GM12878 (cell line): ENCODE results near the gene LETMD1. TPM values are rescaled to one million over a fixed set of nuclear protein-coding genes. Genes with fewer than 3 reads are reported as not detected.

ENCODE experiments used
- BACH1 ChIP-seq: fragments of 450-650 bp; IDR thresholded peaks from 2 replicates; pipeline ENCODE4 v1.6.1; 2017; ENCODE audit warnings: mild to moderate bottlenecking, borderline replicate concordance
- BHLHE40 ChIP-seq, 2 experiments: fragments of 450-650 bp in 1 of 2; IDR thresholded peaks; 2 replicates each; pipeline ENCODE4 v1.6.1; 2011 to 2017; ENCODE audit warnings: low read depth in 2 of 2, borderline replicate concordance in 1 of 2, improper control_type of control experiment in 1 of 2, low read length in 1 of 2, mild to moderate bottlenecking in 1 of 2
- CHD4 ChIP-seq: fragments of 200-600 bp; sonication (generic); IDR thresholded peaks from 2 replicates; pipeline ENCODE4 v1.6.1; 2016; ENCODE audit warnings: mild to moderate bottlenecking
- DPF2 ChIP-seq: fragments of 450-650 bp; IDR thresholded peaks from 2 replicates; pipeline ENCODE4 v1.6.1; 2017; ENCODE audit warnings: mild to moderate bottlenecking
- EED ChIP-seq: sonication (generic); IDR thresholded peaks from 2 replicates; pipeline ENCODE4 v1.6.1; 2016; ENCODE audit warnings: antibody characterized with exemption, low read depth
- EGR1 ChIP-seq, 2 experiments: IDR thresholded peaks; 1 replicate in 1 of 2; 2 replicates in 1 of 2; pipeline ENCODE4 v1.6.1; 2011 to 2012; ENCODE audit warnings: low read depth in 2 of 2, low read length in 2 of 2, borderline replicate concordance in 1 of 2, mild to moderate bottlenecking in 1 of 2, moderate library complexity in 1 of 2
- GATAD2B ChIP-seq: fragments of 450-650 bp; conservative IDR thresholded peaks from 2 replicates; pipeline ENCODE4 v1.6.1; 2017; ENCODE audit warnings: low read depth, mild to moderate bottlenecking, moderate library complexity
- MXI1 ChIP-seq: fragments of 150-350 bp; IDR thresholded peaks from 2 replicates; pipeline ENCODE4 v1.6.1; 2011; ENCODE audit warnings: low read depth, mild to moderate bottlenecking, inconsistent platforms, low read length, improper control_type of control experiment
- MYC ChIP-seq: IDR thresholded peaks from 2 replicates; pipeline ENCODE4 v1.6.1; 2011; ENCODE audit warnings: mild to moderate bottlenecking, low read length, moderate library complexity, inconsistent platforms; ENCODE audit not compliant: insufficient read depth, insufficient replicate concordance, insufficient read length, severe bottlenecking
- NFYB ChIP-seq: IDR thresholded peaks from 2 replicates; pipeline ENCODE4 v1.6.1; 2011; ENCODE audit warnings: low read depth, mild to moderate bottlenecking, low read length, improper control_type of control experiment, moderate library complexity; ENCODE audit not compliant: insufficient read depth
- NR2C1 ChIP-seq: fragments of 450-650 bp; IDR thresholded peaks from 2 replicates; pipeline ENCODE4 v1.6.1; 2017; ENCODE audit warnings: antibody characterized with exemption, mild to moderate bottlenecking, moderate library complexity
- NR2F1 ChIP-seq: fragments of 450-650 bp; conservative IDR thresholded peaks from 2 replicates; pipeline ENCODE4 v1.6.1; 2017; ENCODE audit warnings: mild to moderate bottlenecking
- PBX3 ChIP-seq: IDR thresholded peaks from 2 replicates; pipeline ENCODE4 v1.6.1; 2011; ENCODE audit warnings: mild to moderate bottlenecking, low read depth, low read length, moderate library complexity; ENCODE audit not compliant: insufficient replicate concordance
- POLR2A ChIP-seq: IDR thresholded peaks from 2 replicates; pipeline ENCODE4 v1.6.1; 2011; ENCODE audit warnings: low read depth, mild to moderate bottlenecking, low read length
- RFX5 ChIP-seq: IDR thresholded peaks from 2 replicates; pipeline ENCODE4 v1.6.1; 2011; ENCODE audit warnings: low read depth, low read length, improper control_type of control experiment
- SIN3A ChIP-seq: IDR thresholded peaks from 2 replicates; pipeline ENCODE4 v1.6.1; 2012; ENCODE audit warnings: low read depth, low read length, improper control_type of control experiment
- ZBTB40 ChIP-seq: fragments of 450-650 bp; IDR thresholded peaks from 2 replicates; pipeline ENCODE4 v1.6.1; 2016; ENCODE audit warnings: mild to moderate bottlenecking, moderate library complexity, borderline replicate concordance
- ZNF384 ChIP-seq: IDR thresholded peaks from 2 replicates; pipeline ENCODE4 v1.6.1; 2012; ENCODE audit warnings: low read depth, mild to moderate bottlenecking, low read length, improper control_type of control experiment, borderline replicate concordance
- ZSCAN29 ChIP-seq: fragments of 450-650 bp; IDR thresholded peaks from 2 replicates; pipeline ENCODE4 v1.6.1; 2017; ENCODE audit warnings: mild to moderate bottlenecking, moderate library complexity
- polyA plus RNA-seq, 11 experiments: library from polyadenylated mRNA; depleted of rRNA in 4 of 11; unstranded in 6 of 11; stranded (reverse) in 5 of 11; fragments of >200 nt; fragmentation: Nextera tagmentation in 4 of 11; fragmentation: Illumina TruSeq in 1 of 11; extraction: Ambion mirVana in 4 of 11; extraction: Trizol in 1 of 11; gene quantifications; 1 replicate in 1 of 11; 2 replicates in 10 of 11; pipeline versions ENCODE4 v1.2.1 to v1.2.3, GENCODE V29; 2011 to 2016; ENCODE audit warnings: inconsistent platforms in 2 of 11, missing spikeins in 2 of 11, low read depth in 1 of 11
- total RNA-seq, 4 experiments: library from RNA; depleted of rRNA in 3 of 4; stranded (reverse); fragments of >200 nt in 3 of 4; fragmentation: Illumina TruSeq in 1 of 4; extraction: Trizol in 1 of 4; gene quantifications; 2 replicates each; pipeline versions ENCODE4 v1.2.1 to v1.2.3, GENCODE V29; 2013 to 2021
- TF ChIP-seq, protein P1 (sequence below): fragments of 450-650 bp; IDR thresholded peaks from 2 replicates; pipeline ENCODE4 v1.6.1; 2017; ENCODE audit warnings: mild to moderate bottlenecking, moderate library complexity

LETMD1 gene
- total and polyA plus RNA-seq, 10 of the 15 experiments (the other 5 are each of a cell fraction or from before 2014, with no cell fraction given) = 30.3 to 116 (median 51.5) TPM

- TF ChIP-seq, protein P1, sequence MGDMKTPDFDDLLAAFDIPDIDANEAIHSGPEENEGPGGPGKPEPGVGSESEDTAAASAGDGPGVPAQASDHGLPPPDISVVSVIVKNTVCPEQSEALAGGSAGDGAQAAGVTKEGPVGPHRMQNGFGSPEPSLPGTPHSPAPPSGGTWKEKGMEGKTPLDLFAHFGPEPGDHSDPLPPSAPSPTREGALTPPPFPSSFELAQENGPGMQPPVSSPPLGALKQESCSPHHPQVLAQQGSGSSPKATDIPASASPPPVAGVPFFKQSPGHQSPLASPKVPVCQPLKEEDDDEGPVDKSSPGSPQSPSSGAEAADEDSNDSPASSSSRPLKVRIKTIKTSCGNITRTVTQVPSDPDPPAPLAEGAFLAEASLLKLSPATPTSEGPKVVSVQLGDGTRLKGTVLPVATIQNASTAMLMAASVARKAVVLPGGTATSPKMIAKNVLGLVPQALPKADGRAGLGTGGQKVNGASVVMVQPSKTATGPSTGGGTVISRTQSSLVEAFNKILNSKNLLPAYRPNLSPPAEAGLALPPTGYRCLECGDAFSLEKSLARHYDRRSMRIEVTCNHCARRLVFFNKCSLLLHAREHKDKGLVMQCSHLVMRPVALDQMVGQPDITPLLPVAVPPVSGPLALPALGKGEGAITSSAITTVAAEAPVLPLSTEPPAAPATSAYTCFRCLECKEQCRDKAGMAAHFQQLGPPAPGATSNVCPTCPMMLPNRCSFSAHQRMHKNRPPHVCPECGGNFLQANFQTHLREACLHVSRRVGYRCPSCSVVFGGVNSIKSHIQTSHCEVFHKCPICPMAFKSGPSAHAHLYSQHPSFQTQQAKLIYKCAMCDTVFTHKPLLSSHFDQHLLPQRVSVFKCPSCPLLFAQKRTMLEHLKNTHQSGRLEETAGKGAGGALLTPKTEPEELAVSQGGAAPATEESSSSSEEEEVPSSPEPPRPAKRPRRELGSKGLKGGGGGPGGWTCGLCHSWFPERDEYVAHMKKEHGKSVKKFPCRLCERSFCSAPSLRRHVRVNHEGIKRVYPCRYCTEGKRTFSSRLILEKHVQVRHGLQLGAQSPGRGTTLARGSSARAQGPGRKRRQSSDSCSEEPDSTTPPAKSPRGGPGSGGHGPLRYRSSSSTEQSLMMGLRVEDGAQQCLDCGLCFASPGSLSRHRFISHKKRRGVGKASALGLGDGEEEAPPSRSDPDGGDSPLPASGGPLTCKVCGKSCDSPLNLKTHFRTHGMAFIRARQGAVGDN = peak; percentile 76
- TF ChIP-seq BHLHE40 (IDR thresholded peaks at IDR 0.05; ENCODE audit: borderline replicate concordance in 1 of 2, low read depth in 2 of 2, low read length in 1 of 2) (peak; percentile 55 to 85; a peak in 3 of 4 replicates), ZNF384 (no peak), MYC (peak; percentile 15), NR2F1 (peak; percentile 98), RFX5 (peak; percentile 68; the same call in 1 of the 2 replicates), NR2C1 (peak; percentile 87), NFYB (peak; percentile 96), EGR1 (IDR thresholded peaks at IDR 0.05; ENCODE audit: borderline replicate concordance in 1 of 2, low read depth in 2 of 2, low read length in 2 of 2) (peak in 1 of 2 experiments; percentile 95; a peak in 2 of 3 replicates), BACH1 (0 out of 2 replicates have a peak, but pooled peaks have one; percentile 34), POLR2A (peak; percentile 83), CHD4 (no peak), GATAD2B (peak; percentile 80), ZBTB40 (no peak), MXI1 (peak; percentile 74), SIN3A (peak; percentile 54), EED (peak; percentile 40; the same call in 1 of the 2 replicates), PBX3 (no peak), ZSCAN29 (0 out of 2 replicates have a peak, but pooled peaks have one; percentile 36), DPF2 (0 out of 2 replicates have a peak, but pooled peaks have one; percentile 45)
These were observed 22.1 kb upstream of the LETMD1 start, which contains the start of gene SLC11A2 (continued) for GRCh38 chr12:51025836-51026638.
